HEK293 (cell line): Measurements from ENCODE around the gene HTR6.
A peak's percentile ranks its signal among the peaks of the same experiment; 100 is the strongest.

Source experiments
- CTCF ChIA-PET: fragments of 350-600 bp; formaldehyde crosslinking; extraction: SDS; loops from one replicate; lab custom pipeline; 2021; ENCODE audit warnings: antibody characterized with exemption; lab: Yijun Ruan, JAX
- POLR2A ChIA-PET: fragments of 300-600 bp; formaldehyde crosslinking; extraction: SDS; loops from one replicate; lab custom pipeline; 2020; ENCODE audit warnings: antibody characterized with exemption, inconsistent platforms; lab: Yijun Ruan, JAX
- H3K27ac ChIP-seq: fragments of 200-500 bp; sonication (Bioruptor generic); 2 replicates; pipeline ENCODE4 v1.5.1; 2014; ENCODE audit warnings: low read depth, low read length, control low read depth, inconsistent platforms; ENCODE audit errors: extremely low read depth
- H3K36me3 ChIP-seq, 2 experiments: fragments of 200-500 bp in 1 of 2; sonication (Bioruptor generic) in 1 of 2; 1 replicate in 1 of 2; 2 replicates in 1 of 2; pipeline ENCODE4 v1.5.1; 2014 to 2017; ENCODE audit warnings: inconsistent platforms in 2 of 2, low read length in 2 of 2; ENCODE audit not compliant: control insufficient read depth in 2 of 2, insufficient read depth in 1 of 2
- H3K4me1 ChIP-seq: fragments of 200-500 bp; sonication (Bioruptor generic); 2 replicates; pipeline ENCODE4 v1.5.1; 2014; ENCODE audit warnings: mild to moderate bottlenecking, low read length, inconsistent platforms; ENCODE audit not compliant: control insufficient read depth, insufficient read depth
- H3K4me3 ChIP-seq: 2 replicates; pipeline ENCODE4 v1.5.1; 2011; ENCODE audit warnings: low read depth, mild to moderate bottlenecking, control low read depth, low read length, moderate library complexity
- H3K9me3 ChIP-seq: fragments of 200-500 bp; sonication (Bioruptor generic); 2 replicates; pipeline ENCODE4 v1.5.1; 2014; ENCODE audit warnings: low read depth, low read length, inconsistent platforms; ENCODE audit not compliant: control insufficient read depth, insufficient read depth
- EGR2 ChIP-seq: fragments of 450-650 bp; formaldehyde crosslinking; IDR thresholded peaks from 2 replicates; pipeline ENCODE4 v1.5.1; 2016; ENCODE audit warnings: low read depth, missing biosample characterization, missing genetic modification characterization
- HIC1 ChIP-seq: fragments of 450-650 bp; formaldehyde crosslinking; IDR thresholded peaks from 2 replicates; pipeline ENCODE4 v1.5.1; 2016; ENCODE audit warnings: missing biosample characterization, missing genetic modification characterization
- KLF17 ChIP-seq: fragments of 450-650 bp; formaldehyde crosslinking; IDR thresholded peaks from 2 replicates; pipeline ENCODE4 v1.5.1; 2016; ENCODE audit warnings: missing biosample characterization, missing genetic modification characterization
- RBAK ChIP-seq: fragments of 450-650 bp; formaldehyde crosslinking; IDR thresholded peaks from 2 replicates; pipeline ENCODE4 v1.5.1; 2016; ENCODE audit warnings: missing biosample characterization, missing genetic modification characterization
- REPIN1 ChIP-seq: fragments of 450-650 bp; formaldehyde crosslinking; IDR thresholded peaks from 2 replicates; pipeline ENCODE4 v1.5.1; 2017; ENCODE audit warnings: missing biosample characterization, missing genetic modification characterization, low read depth
- REST ChIP-seq: fragments of 450-650 bp; formaldehyde crosslinking; IDR thresholded peaks from 2 replicates; pipeline ENCODE4 v1.5.1; 2016; ENCODE audit warnings: missing biosample characterization, missing genetic modification characterization
- SP2 ChIP-seq: fragments of 450-650 bp; formaldehyde crosslinking; IDR thresholded peaks from 2 replicates; pipeline ENCODE4 v1.5.1; 2016; ENCODE audit warnings: missing biosample characterization, missing genetic modification characterization
- TSHZ1 ChIP-seq: fragments of 450-650 bp; formaldehyde crosslinking; IDR thresholded peaks from 2 replicates; pipeline ENCODE4 v1.5.1; 2016; ENCODE audit warnings: missing biosample characterization, missing genetic modification characterization, borderline replicate concordance
- ZBTB26 ChIP-seq: fragments of 450-650 bp; formaldehyde crosslinking; optimal IDR thresholded peaks from 2 replicates; pipeline ENCODE3; 2016; ENCODE audit warnings: missing biosample characterization, mild to moderate bottlenecking, missing genetic modification characterization
- ZNF10 ChIP-seq: fragments of 450-650 bp; formaldehyde crosslinking; IDR thresholded peaks from 2 replicates; pipeline ENCODE4 v1.5.1; 2017; ENCODE audit warnings: missing biosample characterization, missing genetic modification characterization
- ZNF112 ChIP-seq: fragments of 450-650 bp; formaldehyde crosslinking; IDR thresholded peaks from 2 replicates; pipeline ENCODE4 v1.5.0; 2017; ENCODE audit warnings: missing biosample characterization, missing genetic modification characterization
- ZNF16 ChIP-seq: fragments of 450-650 bp; formaldehyde crosslinking; IDR thresholded peaks from 2 replicates; pipeline ENCODE4 v1.5.1; 2016; ENCODE audit warnings: low read depth, missing biosample characterization, missing genetic modification characterization
- ZNF266 ChIP-seq: fragments of 450-650 bp; formaldehyde crosslinking; IDR thresholded peaks from 2 replicates; pipeline ENCODE4 v1.5.1; 2016; ENCODE audit warnings: missing biosample characterization, missing genetic modification characterization, low read depth
- ZNF335 ChIP-seq: fragments of 450-650 bp; formaldehyde crosslinking; conservative IDR thresholded peaks from 2 replicates; pipeline ENCODE4 v1.5.1; 2016; ENCODE audit warnings: missing biosample characterization, missing genetic modification characterization
- ZNF391 ChIP-seq: fragments of 450-650 bp; formaldehyde crosslinking; IDR thresholded peaks from 2 replicates; pipeline ENCODE4 v1.5.1; 2016; ENCODE audit warnings: low read depth, missing biosample characterization, missing genetic modification characterization, borderline replicate concordance
- ZNF423 ChIP-seq: fragments of 450-650 bp; formaldehyde crosslinking; IDR thresholded peaks from 2 replicates; pipeline ENCODE4 v1.5.1; 2016; ENCODE audit warnings: missing biosample characterization, missing genetic modification characterization
- ZNF530 ChIP-seq: fragments of 450-650 bp; formaldehyde crosslinking; IDR thresholded peaks from 2 replicates; pipeline ENCODE4 v1.5.1; 2016; ENCODE audit warnings: low read depth, missing biosample characterization, missing genetic modification characterization
- ZNF624 ChIP-seq: fragments of 450-650 bp; formaldehyde crosslinking; IDR thresholded peaks from 2 replicates; pipeline ENCODE4 v1.5.1; 2017; ENCODE audit warnings: missing biosample characterization, missing genetic modification characterization
- ZNF626 ChIP-seq: fragments of 450-650 bp; sonication (Bioruptor Pico); formaldehyde crosslinking; IDR thresholded peaks from 2 replicates; pipeline ENCODE4 v1.5.1; 2018; ENCODE audit warnings: missing biosample characterization, missing genetic modification characterization, inconsistent platforms
- ZNF704 ChIP-seq: fragments of 450-650 bp; formaldehyde crosslinking; IDR thresholded peaks from 2 replicates; pipeline ENCODE4 v1.5.1; 2016; ENCODE audit warnings: missing biosample characterization, missing genetic modification characterization
- ZNF776 ChIP-seq: fragments of 450-650 bp; formaldehyde crosslinking; IDR thresholded peaks from 2 replicates; pipeline ENCODE4 v1.5.0; 2017; ENCODE audit warnings: missing biosample characterization, missing genetic modification characterization, borderline replicate concordance
- ZSCAN16 ChIP-seq: fragments of 450-650 bp; formaldehyde crosslinking; IDR thresholded peaks from 2 replicates; pipeline ENCODE4 v1.5.1; 2016; ENCODE audit warnings: missing biosample characterization, missing genetic modification characterization
- ZSCAN5A ChIP-seq: fragments of 450-650 bp; formaldehyde crosslinking; IDR thresholded peaks from 2 replicates; pipeline ENCODE4 v1.5.1; 2016; ENCODE audit warnings: missing biosample characterization, missing genetic modification characterization

Gene HTR6

GRCh38 chr1:19650416-19651140 lies 14.1 kb upstream of the HTR6 start:
- CTCF ChIA-PET: interaction anchor here (0.6 to 2.6 kb wide), 34 partner anchors 9 to 701 kb away, joined by 3 to 17 read pairs (median 3); no protein-coding TSS in a partner anchor
- H3K9me3 ChIP-seq: no peaks in the 10 kb centered on the region
- POLR2A ChIA-PET: no interaction called here
- TF ChIP-seq ZNF266 (no peak), EGR2 (tag by site-specific recombination) (peak; percentile 72), REPIN1 (tag by site-specific recombination) (no peak), ZNF626 (tag by site-specific recombination) (no peak), ZNF776 (tag by site-specific recombination) (no peak), ZNF112 (tag by site-specific recombination) (no peak), ZNF10 (tag by site-specific recombination) (no peak), ZNF530 (tag by site-specific recombination) (peak; percentile 85; the same call in 1 of the 2 replicates), REST (tag by site-specific recombination) (0 out of 2 replicates have a peak, but pooled peaks have one; percentile 38), KLF17 (tag by site-specific recombination) (0 out of 2 replicates have a peak, but pooled peaks have one; percentile 37), ZSCAN5A (tag by site-specific recombination) (no peak), RBAK (no peak), ZNF335 (peak; percentile 92), ZNF423 (tag by site-specific recombination) (no peak), ZBTB26 (tag by site-specific recombination) (no peak), ZSCAN16 (no peak), ZNF16 (tag by site-specific recombination) (no peak), ZNF391 (tag by site-specific recombination) (no peak), SP2 (tag by site-specific recombination) (peak; percentile 50), TSHZ1 (tag by site-specific recombination) (no peak), HIC1 (tag by site-specific recombination) (no peak), ZNF704 (tag by site-specific recombination) (no peak), ZNF624 (no peak)

More at GRCh38 chr1:19650416-19651140, 14.1 kb upstream of the HTR6 start:
- H3K27ac ChIP-seq: no peak overlapping the region
- H3K4me1 ChIP-seq: no peaks in the 10 kb centered on the region
- no peaks in the 10 kb centered on the region for H3K36me3 ChIP-seq
- H3K4me3 ChIP-seq: no peak overlapping the region
